Skeletal muscle tissue (tissue), 4 donors: Measurements from ENCODE around the gene CSF2RB. TPM values are rescaled to one million over a fixed set of nuclear protein-coding genes. Genes with fewer than 3 reads are reported as not detected.

Experiments
- H3K27ac ChIP-seq: one replicate; pipeline ENCODE4 v1.7.0; 2013; ENCODE audit warnings: mild to moderate bottlenecking, low read depth, low read length, inconsistent platforms
- H3K27me3 ChIP-seq, 3 donors: one replicate each; pipeline ENCODE4 v1.7.0; 2013; ENCODE audit warnings: low read length in 3 of 3; ENCODE audit not compliant: control insufficient read depth in 3 of 3, insufficient read depth in 3 of 3
- H3K36me3 ChIP-seq, 3 donors: one replicate each; pipeline ENCODE4 v1.7.0; 2013; ENCODE audit warnings: low read length in 3 of 3; ENCODE audit not compliant: control insufficient read depth in 3 of 3, insufficient read depth in 3 of 3
- H3K4me1 ChIP-seq, 3 donors: one replicate each; pipeline ENCODE4 v1.7.0; 2013; ENCODE audit warnings: low read length in 3 of 3, mild to moderate bottlenecking in 3 of 3; ENCODE audit not compliant: control insufficient read depth in 3 of 3, insufficient read depth in 3 of 3
- H3K4me3 ChIP-seq, 3 donors: one replicate each; pipeline ENCODE4 v1.7.0; 2013; ENCODE audit warnings: low read length in 3 of 3
- H3K9ac ChIP-seq, 3 donors: one replicate each; pipeline ENCODE4 v1.7.0; 2013; ENCODE audit warnings: low read length in 3 of 3, mild to moderate bottlenecking in 3 of 3, moderate library complexity in 2 of 3, low read depth in 1 of 3
- H3K9me3 ChIP-seq, 3 donors: one replicate each; pipeline ENCODE4 v1.7.0; 2013; ENCODE audit warnings: low read length in 3 of 3; ENCODE audit not compliant: control insufficient read depth in 3 of 3
- total RNA-seq: library from RNA; depleted of rRNA; stranded (reverse); fragments of >200 nt; gene quantifications from one replicate; pipeline ENCODE4 v1.2.3, GENCODE V29; 2014
- donor health status: Osteomylitis.

CSF2RB gene
- total RNA-seq, 1 donor from 2014 or later, result 2.6 TPM

DNA sequence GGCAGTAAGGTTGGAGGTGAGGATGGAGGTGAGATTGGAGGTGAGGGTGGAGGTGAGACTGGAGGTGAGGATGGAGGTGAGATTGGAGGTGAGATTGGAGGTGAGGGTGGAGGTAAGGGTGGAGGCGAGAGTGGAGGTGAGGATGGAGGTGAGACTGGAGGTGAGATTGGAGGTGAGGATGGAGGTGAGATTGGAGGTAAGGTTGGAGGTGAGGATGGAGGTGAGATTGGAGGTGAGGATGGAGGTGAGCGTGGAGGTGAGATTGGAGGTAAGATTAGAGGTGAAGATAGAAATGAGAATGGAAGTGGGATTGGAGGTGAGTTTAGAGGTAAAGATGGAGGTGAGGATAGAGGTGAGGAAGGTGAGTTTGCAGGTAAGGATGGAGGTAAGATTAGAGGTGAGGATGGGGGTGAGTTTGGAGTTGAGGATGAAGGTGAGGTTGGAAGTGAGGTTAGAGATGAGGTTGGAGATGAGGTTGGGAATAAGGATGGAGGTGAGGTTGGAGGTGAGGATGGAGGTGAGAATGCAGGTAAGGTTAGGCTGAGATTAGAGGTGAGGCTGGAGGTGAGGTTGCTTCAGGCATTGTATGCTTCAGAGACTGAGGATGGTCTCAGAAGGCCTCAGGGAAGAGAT, 40.4 kb upstream of the CSF2RB start:
- H3K4me1 ChIP-seq, result peaks cover 0 to 7% (median 0%) of the 10 kb centered on the region in 3 donors
- H3K27ac ChIP-seq, result peak overlapping the region; percentile 42

DNA sequence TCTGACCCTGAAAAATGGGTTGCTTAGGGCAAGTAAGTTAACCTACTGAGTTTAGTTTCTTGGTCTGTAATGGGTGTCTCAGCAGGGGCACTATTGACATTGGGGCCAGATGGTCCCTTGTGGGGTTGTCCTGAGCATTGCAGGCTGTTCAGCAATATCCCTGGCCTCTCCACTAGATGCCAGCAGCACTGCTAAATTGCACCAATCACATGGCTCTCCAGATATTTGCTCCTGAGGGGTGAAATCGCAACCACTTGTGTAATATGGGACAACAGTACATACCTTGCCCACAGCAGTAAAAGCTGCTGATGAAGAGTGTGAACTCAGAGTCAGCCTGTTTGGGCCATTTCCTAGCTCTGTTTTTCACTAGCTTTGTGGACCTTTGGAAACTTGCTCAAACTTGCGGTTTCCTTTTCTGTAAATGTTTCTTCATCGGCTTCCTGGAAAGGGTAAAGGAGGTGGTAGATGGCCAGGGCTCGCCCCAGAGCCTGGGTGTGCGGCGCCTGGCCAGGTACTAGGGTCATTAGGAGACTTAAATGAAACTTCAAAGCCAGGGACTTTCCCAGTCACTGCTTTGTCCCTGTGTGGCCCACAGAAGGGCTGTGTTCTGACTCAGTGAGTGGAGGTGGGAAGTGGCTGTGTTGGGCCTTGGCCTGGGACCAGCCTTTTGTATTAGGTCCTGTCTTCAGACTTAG, 39.7 kb upstream of the CSF2RB start:
- Histone ChIP-seq H3K27me3 (peaks cover 28 to 48% (median 32%) of the 10 kb centered on the region in 3 donors), H3K9me3 (no peaks in the 10 kb centered on the region), H3K4me1 (peaks cover 0 to 7% (median 0%) of the 10 kb centered on the region in 3 donors), H3K4me3 (no peak overlapping the region), H3K27ac (peak overlapping the region; percentile 62), H3K9ac (peak overlapping the region in 1 of 3 donors; percentile 25), H3K36me3 (no peaks in the 10 kb centered on the region)

More for the DNA sequence above, 40.4 kb upstream of the CSF2RB start:
- H3K27me3 ChIP-seq, result peaks cover 27 to 46% (median 30%) of the 10 kb centered on the region in 3 donors
- no peak overlapping the region for H3K4me3 ChIP-seq
- no peak overlapping the region for H3K9ac ChIP-seq
- no peaks in the 10 kb centered on the region for H3K9me3 ChIP-seq
- H3K36me3 ChIP-seq, result no peaks in the 10 kb centered on the region

DNA sequence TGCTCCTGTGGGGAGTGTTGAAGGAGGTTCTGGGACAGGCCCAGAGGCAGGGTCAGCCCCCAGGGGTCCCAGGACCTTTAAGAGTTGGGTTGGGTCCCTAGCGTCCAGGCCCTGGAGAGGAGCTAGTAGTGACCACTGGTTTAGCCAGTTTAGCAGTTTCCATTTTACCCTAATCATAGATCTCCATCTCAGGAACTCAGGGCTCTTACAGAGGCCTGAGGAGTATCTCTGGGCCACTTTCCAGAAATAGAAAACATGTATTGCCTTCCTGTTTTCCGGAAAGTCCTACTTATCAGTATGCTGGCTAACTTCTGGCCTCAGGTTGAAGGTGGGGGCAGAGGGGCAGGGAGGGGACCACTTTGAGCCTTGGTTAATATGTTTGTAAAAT, 39.1 kb upstream of the CSF2RB start:
- Histone ChIP-seq H3K27ac (peak overlapping the region; percentile 62), H3K9ac (no peak overlapping the region)

DNA sequence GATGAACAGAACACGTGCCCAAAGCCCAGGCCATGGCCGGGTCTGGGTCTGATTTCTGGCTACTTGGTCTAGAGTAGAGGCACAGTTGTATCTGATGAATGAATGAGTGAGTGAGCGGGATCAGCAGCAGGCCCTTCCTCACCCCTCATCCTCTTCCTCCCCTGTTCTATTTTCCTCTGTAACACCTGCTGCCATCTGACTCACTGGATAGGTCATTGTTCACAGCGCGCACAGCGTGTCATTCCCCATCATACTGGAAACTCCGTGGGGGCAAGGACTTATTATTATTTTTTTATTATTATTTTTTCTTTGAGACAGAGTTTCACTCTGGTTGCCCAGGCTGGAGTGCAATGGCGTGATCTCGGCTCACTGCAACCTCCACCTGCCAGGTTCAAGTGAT, 38.7 kb upstream of the CSF2RB start:
- Histone ChIP-seq H3K27ac (peak overlapping the region; percentile 62), H3K9ac (no peak overlapping the region), H3K4me3 (no peak overlapping the region), H3K36me3 (no peaks in the 10 kb centered on the region), H3K9me3 (no peaks in the 10 kb centered on the region), H3K4me1 (peaks cover 0 to 7% (median 0%) of the 10 kb centered on the region in 3 donors), H3K27me3 (peaks cover 22 to 43% (median 31%) of the 10 kb centered on the region in 3 donors)

More for the DNA sequence above, 39.1 kb upstream of the CSF2RB start:
- H3K36me3 ChIP-seq, result no peaks in the 10 kb centered on the region
- H3K4me1 ChIP-seq, result peaks cover 0 to 7% (median 0%) of the 10 kb centered on the region in 3 donors
- no peak overlapping the region for H3K4me3 ChIP-seq
- H3K9me3 ChIP-seq, result no peaks in the 10 kb centered on the region
- H3K27me3 ChIP-seq, result peaks cover 26 to 44% (median 31%) of the 10 kb centered on the region in 3 donors

DNA sequence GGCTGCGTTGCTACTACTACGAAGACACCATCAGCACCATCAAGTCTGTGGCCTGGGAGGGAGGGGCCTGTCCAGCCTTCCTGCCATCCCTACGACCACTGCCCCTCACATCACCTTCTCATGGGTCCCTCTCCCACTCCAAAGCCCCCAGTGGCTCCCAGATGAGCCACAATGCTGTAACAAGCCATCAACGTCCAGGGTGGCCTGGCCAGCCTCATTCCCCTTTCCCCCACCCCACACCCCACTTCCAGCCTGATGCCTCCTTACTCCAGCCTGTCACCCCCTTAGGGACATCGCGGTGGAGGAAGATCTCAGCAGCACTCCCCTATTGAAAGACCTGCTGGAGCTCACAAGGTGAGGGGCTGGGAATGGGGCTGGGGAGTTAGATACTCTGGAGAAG, 37.7 kb upstream of the CSF2RB start:
- Histone ChIP-seq H3K9me3 (no peaks in the 10 kb centered on the region), H3K27me3 (peaks cover 19 to 36% (median 25%) of the 10 kb centered on the region in 3 donors), H3K4me3 (no peak overlapping the region), H3K9ac (no peak overlapping the region), H3K27ac (no peak overlapping the region), H3K4me1 (peaks cover 0 to 7% (median 0%) of the 10 kb centered on the region in 3 donors), H3K36me3 (no peaks in the 10 kb centered on the region)

DNA sequence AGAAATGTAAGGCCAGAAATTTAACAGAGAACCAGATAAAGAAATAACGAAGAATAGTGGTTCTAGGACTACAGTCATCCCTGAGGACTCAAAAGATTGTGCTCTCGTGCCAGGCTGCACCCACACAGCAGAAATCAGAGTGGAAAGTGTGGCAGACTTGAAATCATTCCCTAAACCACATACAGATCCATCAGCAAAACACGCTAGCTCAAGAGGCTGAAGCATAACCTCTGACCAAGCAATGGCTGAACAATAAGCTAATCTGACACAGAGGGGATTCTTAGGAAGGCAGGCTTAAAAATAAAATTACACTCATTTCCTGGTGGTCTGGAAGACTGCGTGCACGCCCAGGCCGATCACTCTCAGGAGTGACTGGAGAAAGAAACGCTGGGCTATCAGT, 33.7 kb upstream of the CSF2RB start:
- no peaks in the 10 kb centered on the region for H3K36me3 ChIP-seq
- no peak overlapping the region for H3K9ac ChIP-seq
- H3K4me3 ChIP-seq, result no peak overlapping the region
- no peak overlapping the region for H3K27ac ChIP-seq
- H3K4me1 ChIP-seq, result no peaks in the 10 kb centered on the region
- peaks cover 0 to 4% (median 0%) of the 10 kb centered on the region in 3 donors for H3K9me3 ChIP-seq
- peaks cover 9 to 27% (median 21%) of the 10 kb centered on the region in 3 donors for H3K27me3 ChIP-seq

DNA sequence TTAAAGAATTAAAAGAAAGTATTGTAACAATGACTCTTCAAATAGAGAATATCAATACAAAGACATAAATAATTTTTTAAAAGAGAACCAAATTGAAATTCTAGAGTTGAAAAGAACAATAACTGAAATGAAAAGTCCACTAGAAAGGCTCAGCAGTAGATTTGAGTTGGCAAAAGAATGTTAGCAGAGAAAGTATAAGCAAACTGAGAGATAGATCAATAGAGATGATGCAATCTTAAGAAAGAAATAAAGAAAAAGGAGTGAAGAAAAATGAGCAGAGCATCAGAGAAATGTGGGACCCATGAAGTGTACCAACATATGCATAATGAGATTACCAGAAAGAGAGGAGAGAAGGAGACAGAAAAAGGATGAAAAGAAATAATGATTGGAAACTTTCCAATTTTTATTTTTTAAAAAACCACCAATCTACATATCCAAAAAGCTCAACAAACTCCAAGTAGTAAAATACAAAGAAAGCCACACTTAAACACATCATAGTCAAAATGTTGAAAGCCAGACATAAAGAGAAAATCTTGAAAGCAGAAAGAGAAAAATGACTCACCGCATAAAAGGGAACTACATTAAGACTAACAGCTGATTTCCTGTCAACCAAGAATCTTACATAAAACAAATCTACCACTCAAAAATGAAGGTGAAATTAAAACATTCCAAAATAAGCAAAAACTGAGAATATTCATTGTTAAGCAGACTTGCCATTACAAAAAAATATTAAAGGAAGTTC, 31.8 kb upstream of the CSF2RB start:
- peaks cover 0 to 4% (median 0%) of the 10 kb centered on the region in 3 donors for H3K9me3 ChIP-seq
- H3K36me3 ChIP-seq, result no peaks in the 10 kb centered on the region
- no peak overlapping the region for H3K27ac ChIP-seq
- no peak overlapping the region for H3K9ac ChIP-seq
- no peaks in the 10 kb centered on the region for H3K4me1 ChIP-seq
- H3K4me3 ChIP-seq, result no peak overlapping the region
- peaks cover 18 to 30% (median 25%) of the 10 kb centered on the region in 3 donors for H3K27me3 ChIP-seq

DNA sequence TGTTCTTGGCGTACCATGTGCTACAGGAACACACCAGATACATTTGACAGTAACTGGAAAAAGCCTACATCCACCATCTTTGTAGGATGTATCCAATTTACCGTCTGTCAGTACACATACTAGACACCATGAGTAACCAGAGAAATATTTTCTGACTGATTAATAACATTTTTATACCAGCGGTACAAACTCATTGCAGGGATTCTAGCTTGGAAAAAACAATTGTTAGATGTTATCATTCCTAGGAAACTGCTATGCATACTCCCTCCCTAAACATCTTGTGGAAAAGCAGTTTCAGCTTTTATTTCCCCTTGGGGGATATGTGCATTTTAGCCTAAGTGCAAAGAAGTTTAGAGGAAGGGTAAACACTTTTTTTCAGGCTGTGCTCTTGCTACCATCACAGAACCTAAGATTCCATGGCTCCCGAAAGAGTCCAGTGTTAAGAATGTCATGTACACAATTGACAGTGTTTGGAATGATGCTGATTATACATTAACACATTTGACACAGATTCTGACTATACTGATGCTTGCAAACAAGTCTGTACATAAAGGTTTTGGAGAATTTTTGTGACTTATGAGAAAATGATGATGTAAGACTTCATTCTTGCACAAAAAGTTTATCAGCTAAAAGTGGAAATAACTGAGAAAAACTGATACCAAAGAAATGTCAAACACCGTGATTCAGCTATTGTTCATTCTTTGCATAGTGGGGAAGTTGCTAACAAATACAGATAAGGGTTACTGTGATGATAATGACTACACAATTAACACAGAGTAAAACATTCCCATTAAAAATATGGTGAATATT, 28.9 kb upstream of the CSF2RB start:
- Histone ChIP-seq H3K9ac (no peak overlapping the region), H3K27ac (no peak overlapping the region), H3K9me3 (peaks cover 0 to 4% (median 0%) of the 10 kb centered on the region in 3 donors), H3K4me3 (no peak overlapping the region), H3K36me3 (no peaks in the 10 kb centered on the region), H3K4me1 (no peaks in the 10 kb centered on the region), H3K27me3 (peaks cover 8 to 15% (median 12%) of the 10 kb centered on the region in 3 donors)

DNA sequence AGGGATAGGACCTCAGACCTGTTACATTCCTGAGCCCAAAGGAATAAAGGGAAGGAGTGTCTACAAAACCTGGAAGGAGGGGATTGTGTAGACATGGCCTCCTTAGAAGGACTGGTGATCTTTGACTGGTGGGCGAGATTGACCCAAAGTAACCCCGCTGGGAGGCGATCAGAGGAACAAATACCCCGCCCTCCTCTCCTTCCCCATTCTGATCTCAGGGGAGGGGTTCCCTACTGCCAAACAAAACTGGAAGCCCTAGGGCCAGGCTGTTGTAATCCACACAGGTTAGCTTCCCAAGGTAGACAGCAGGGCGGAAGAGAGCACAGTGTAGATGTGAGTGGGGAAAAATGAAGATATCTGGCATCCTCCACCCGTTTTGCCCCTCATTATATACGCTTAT, 28.0 kb upstream of the CSF2RB start:
- Histone ChIP-seq H3K27ac (no peak overlapping the region), H3K9me3 (peaks cover 0 to 4% (median 0%) of the 10 kb centered on the region in 3 donors), H3K27me3 (peaks cover 8 to 12% (median 11%) of the 10 kb centered on the region in 3 donors), H3K4me1 (no peaks in the 10 kb centered on the region), H3K36me3 (no peaks in the 10 kb centered on the region), H3K4me3 (no peak overlapping the region), H3K9ac (no peak overlapping the region)
